Fibroblast of pulmonary artery (primary cell): Measurements from ENCODE around the gene EID3.
A peak's percentile ranks its signal among the peaks of the same experiment; 100 is the strongest.

Experiments
- DNase-seq: peaks from one replicate; pipeline ENCODE4 v3.0.0-alpha.2; 2010; ENCODE audit warnings: low read depth
- H3K4me3 ChIP-seq: replicated peaks from 2 replicates; pipeline ENCODE4 v1.5.1; 2011; ENCODE audit warnings: low read depth, mild to moderate bottlenecking, control low read depth, low read length, moderate library complexity
- TF ChIP-seq, protein P1 (sequence below): IDR thresholded peaks from 2 replicates; pipeline ENCODE4 v1.5.1; 2011; ENCODE audit warnings: mild to moderate bottlenecking, control low read depth, low read length, inconsistent platforms; ENCODE audit errors: missing control alignments

The EID3 gene

DNA sequence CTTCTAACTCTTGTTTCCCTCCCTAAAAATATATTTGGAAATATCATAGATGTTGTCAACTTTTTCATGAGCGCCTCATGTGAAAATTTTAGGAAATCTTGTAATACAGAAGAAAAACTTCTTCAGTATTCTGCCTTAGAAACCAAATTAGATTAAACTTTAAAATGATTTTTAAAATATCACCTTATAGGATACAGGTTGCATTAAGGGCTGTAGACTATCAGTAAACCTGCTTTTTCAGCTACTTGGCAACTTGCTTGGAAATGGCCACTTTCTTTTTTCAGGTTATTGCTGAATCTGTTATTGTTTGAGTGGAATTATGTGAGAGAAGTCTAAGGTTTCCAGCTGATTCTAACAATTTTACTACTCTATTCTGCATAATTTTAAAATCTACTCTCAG lies 9.1 kb downstream of the EID3 start:
- TF ChIP-seq, protein P1, sequence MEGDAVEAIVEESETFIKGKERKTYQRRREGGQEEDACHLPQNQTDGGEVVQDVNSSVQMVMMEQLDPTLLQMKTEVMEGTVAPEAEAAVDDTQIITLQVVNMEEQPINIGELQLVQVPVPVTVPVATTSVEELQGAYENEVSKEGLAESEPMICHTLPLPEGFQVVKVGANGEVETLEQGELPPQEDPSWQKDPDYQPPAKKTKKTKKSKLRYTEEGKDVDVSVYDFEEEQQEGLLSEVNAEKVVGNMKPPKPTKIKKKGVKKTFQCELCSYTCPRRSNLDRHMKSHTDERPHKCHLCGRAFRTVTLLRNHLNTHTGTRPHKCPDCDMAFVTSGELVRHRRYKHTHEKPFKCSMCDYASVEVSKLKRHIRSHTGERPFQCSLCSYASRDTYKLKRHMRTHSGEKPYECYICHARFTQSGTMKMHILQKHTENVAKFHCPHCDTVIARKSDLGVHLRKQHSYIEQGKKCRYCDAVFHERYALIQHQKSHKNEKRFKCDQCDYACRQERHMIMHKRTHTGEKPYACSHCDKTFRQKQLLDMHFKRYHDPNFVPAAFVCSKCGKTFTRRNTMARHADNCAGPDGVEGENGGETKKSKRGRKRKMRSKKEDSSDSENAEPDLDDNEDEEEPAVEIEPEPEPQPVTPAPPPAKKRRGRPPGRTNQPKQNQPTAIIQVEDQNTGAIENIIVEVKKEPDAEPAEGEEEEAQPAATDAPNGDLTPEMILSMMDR, result no peak
- H3K4me3 ChIP-seq, result no peak overlapping the region
- DNase-seq, result no peak

DNA sequence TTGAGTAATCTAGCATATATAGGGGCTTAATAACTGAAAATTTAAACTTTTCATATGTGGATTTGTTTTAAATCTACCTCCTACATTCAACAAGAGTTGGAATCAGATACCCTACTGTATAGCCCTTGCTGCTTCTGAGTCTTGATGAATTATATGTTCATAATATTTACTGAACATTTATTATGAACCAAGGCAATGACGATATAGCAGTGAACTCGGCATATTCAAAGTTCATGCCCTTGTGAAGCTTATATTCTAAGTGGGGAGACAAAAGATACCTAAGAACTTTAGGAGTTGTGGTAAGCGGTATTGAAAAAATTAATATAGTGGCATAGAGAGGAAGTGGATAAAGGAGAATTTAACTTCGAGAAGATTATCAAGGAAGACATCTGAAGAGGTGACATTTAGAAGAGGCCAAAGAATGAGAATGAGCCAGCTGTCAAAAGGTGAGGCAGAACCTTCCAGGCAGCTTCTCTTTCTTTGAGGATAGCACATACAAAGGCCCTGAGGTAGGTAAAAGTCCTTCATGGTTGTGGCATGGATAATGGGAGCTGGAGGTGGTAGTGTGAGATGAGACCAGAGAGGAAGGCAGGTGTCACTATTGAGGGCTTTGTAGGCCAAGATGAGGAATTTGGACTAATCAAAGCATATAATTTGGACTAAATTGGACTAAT lies 10.2 kb downstream of the EID3 start:
- H3K4me3 ChIP-seq, result no peak overlapping the region
- no peak for DNase-seq
- TF ChIP-seq, protein P1, result no peak

DNA sequence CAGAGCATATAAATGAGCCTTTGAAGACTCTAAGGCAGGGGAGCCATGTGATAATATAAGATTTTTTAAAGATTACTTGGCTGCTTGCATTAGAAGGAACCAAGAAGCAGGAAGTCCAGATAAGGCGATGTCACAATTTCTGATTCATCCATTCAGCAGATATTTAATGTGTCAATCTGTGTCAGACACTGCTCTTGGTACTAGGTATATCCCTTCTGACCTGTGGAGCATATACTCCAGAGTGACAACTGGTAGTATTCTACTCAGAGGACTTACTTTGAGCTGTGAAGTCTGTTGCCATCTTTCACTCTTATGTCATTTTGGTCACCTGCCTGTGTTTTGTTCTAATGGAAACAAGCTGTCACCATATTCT lies 10.7 kb downstream of the EID3 start:
- TF ChIP-seq, protein P1, result no peak
- DNase-seq, result peak; percentile 45
- H3K4me3 ChIP-seq, result no peak overlapping the region

DNA sequence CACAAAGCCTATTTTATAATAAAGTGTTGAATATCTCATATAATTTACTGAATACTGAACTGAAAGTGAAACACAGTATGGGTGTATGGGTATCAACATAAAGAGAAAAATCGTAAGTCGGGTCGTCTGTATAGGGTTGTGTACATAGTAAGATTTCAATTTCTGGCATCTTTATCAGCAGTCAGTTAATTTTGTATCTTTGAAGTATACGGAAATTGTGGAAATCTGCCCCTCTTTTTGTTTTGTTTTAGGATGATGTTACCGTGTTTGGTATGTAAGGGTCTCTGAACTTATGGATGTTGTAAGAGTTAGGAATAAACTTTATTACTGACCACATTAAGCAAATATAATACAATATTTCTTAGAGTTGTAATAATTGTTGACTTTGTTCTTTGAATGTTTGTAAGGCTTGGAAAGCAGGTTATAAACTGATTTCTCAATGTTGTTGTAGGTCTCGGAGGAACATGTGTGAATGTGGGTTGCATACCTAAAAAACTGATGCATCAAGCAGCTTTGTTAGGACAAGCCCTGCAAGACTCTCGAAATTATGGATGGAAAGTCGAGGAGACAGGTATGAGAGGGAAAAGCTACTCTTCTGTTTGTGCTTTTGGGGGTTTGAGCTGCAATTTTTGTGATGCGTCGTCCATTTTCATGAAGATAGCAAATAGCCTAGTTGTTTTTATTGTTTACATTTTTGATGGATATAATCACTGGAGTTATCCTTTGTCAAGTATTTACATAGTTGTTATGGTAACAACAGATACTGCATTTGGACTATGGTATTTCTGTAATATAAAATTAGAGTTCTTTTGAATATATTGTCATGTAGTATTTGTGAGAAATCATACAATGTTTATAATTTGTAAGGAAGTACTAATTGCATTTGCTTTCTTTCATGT lies 12.0 kb downstream of the EID3 start:
- no peak for DNase-seq
- TF ChIP-seq, protein P1, result no peak
- H3K4me3 ChIP-seq, result no peak overlapping the region

DNA sequence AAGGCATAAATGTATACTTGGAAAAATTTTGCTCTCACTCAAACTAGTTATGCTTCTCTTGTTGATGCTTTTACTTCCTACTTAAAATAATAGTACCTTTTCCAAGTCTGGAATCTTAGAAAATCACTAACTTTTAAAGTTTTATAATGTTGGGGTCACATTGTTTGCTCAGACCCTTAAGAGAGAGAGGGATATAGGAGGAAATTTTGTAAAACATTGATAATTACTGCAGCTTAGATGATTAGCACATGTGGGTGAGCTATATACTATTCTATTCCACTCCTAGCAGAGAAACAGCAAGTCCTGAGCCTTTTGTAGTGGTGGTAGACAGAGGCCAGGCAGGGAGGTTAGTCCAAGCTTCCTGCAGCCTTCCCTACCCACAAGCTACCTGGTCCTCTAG lies 13.4 kb downstream of the EID3 start:
- no peak overlapping the region for H3K4me3 ChIP-seq
- no peak for DNase-seq
- TF ChIP-seq, protein P1, result no peak

DNA sequence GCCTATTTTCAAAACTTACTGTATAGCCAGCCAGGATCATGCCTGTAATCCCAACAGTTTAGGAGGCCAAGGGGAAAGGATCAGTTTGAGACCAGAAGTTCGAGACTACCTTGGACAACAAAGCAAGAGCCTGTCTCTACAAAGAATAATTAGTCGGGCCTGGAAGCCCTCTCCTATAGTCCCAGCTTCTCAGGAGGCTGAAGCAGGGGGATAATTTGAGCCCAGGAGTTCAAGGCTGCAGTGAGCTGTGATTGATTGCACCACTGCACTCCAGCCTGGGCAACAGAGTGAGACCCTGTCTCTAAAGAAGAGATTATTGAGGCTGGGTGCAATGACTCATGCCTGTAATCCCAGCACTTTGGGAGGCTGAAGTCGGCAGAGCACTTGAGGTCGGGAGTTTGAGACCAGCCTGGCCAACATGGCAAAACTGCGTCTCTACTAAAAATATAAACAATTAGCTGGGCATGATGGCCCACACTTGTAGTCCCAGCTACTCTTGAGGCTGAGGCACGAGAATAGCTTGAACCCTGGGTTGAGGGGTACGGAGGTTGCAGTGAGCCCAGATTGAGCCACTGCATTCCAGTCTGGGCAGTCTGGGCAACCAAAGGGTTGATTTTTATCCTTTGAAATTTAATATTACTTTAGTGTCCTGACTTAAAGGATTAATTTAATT lies 14.1 kb downstream of the EID3 start:
- TF ChIP-seq, protein P1, result no peak
- no peak overlapping the region for H3K4me3 ChIP-seq
- no peak for DNase-seq
